ENCODE data around the gene UXT. TPM values are rescaled to one million over a fixed set of nuclear protein-coding genes. Genes with fewer than 3 reads are reported as not detected.

UXT gene
- total RNA-seq, result 100 to 1,000 TPM; 155 to 186 (median 178) TPM
- 206 TPM for total RNA-seq (2013)
- 52.6 to 77.7 (median 67.4) reads per million in 29 experiments for total RNA-seq

GRCh38 chrX:47658684-47659420 is at the start of gene UXT:
Gene UXT, minus strand, starts transcription at chrX:47659180. Its CDS starts 253 bp downstream, at chrX:47658927.
- DNase-seq, result peak; percentile 77 to 93 (median 90)
- Histone ChIP-seq H3K27me3 (replicated peaks in 1 of 2; ENCODE audit: control insufficient read depth in 2 of 2, extremely low read depth in 1 of 2, insufficient read depth in 2 of 2, low read length in 1 of 2) (no peaks in the 10 kb centered on the region), H3K4me1 (ENCODE audit: control insufficient read depth in 1 of 2, extremely low read depth in 1 of 2, insufficient read depth in 2 of 2, low read length in 2 of 2) (peaks cover 2 to 11% of the 10 kb centered on the region in 2 experiments), H3K27ac (ENCODE audit: low read length) (peak within 1 kb of the TSS; percentile 98), H3K4me3 (ENCODE audit: control insufficient read depth in 1 of 2, extremely low read depth in 1 of 2, low read length in 1 of 2) (peak within 1 kb of the TSS; percentile 67 to 90), H3K36me3 (ENCODE audit: control insufficient read depth in 2 of 2, extremely low read depth in 1 of 2, insufficient read depth in 1 of 2, low read length in 1 of 2) (peaks cover 0 to 27% of the 10 kb centered on the region in 2 donors), H3K9me3 (no peaks in the 10 kb centered on the region)
- Mint-ChIP-seq H3K27me3 (peaks cover 0 to 3% of the 10 kb centered on the region in 2 donors), H3K27ac (peak within 1 kb of the TSS; percentile 96 to 98), H3K9me3 (no peaks in the 10 kb centered on the region), H3K4me3 (peak within 1 kb of the TSS; percentile 89 to 91 (median 90)), H3K36me3 (peaks cover 19% of the 10 kb centered on the region), H3K4me1 (peaks cover 14 to 23% (median 15%) of the 10 kb centered on the region in 3 donors)
- WGBS (ENCODE audit: insufficient coverage), result 0% methylated on average over 11 of the region's 54 CpGs
- POLR2A ChIA-PET, result no interaction called here
- peak; percentile 85 to 91 (median 88) for ATAC-seq (replicated peaks in 1 of 4)
- CTCF ChIA-PET, result no interaction called here

- Mint-ChIP-seq H3K27ac (no peak overlapping the region), H3K4me3 (no peak overlapping the region), H3K36me3 (no peaks in the 10 kb centered on the region), H3K4me1 (no peaks in the 10 kb centered on the region), H3K27me3 (peaks cover 0 to 31% of the 10 kb centered on the region in 2 donors), H3K9me3 (no peaks in the 10 kb centered on the region)
- Histone ChIP-seq H3K36me3 (ENCODE audit: control insufficient read depth in 2 of 2, extremely low read depth in 1 of 2, insufficient read depth in 1 of 2, low read length in 1 of 2) (no peaks in the 10 kb centered on the region), H3K27ac (ENCODE audit: low read length) (no peak overlapping the region), H3K4me3 (ENCODE audit: control insufficient read depth in 1 of 2, extremely low read depth in 1 of 2, low read length in 1 of 2) (no peak overlapping the region), H3K4me1 (ENCODE audit: control insufficient read depth in 1 of 2, extremely low read depth in 1 of 2, insufficient read depth in 2 of 2, low read length in 2 of 2) (no peaks in the 10 kb centered on the region), H3K9me3 (no peaks in the 10 kb centered on the region), H3K27me3 (replicated peaks in 1 of 2; ENCODE audit: control insufficient read depth in 2 of 2, extremely low read depth in 1 of 2, insufficient read depth in 2 of 2, low read length in 1 of 2) (peaks cover 0 to 2% of the 10 kb centered on the region in 2 experiments)
- ATAC-seq (replicated peaks in 1 of 4), result no peak
- POLR2A ChIA-PET, result no interaction called here
- 100% methylated on average over 1 of the region's 7 CpGs for WGBS (ENCODE audit: insufficient coverage)
- DNase-seq, result no peak
- CTCF ChIA-PET, result no interaction called here
Observed at GRCh38 chrX:47707031-47707780, 48.2 kb upstream of the UXT start.

GRCh38 chrX:47706575-47706974 is 47.6 kb upstream of the UXT start:
- ATAC-seq (replicated peaks in 1 of 4) (no peak), DNase-seq (no peak)
- ChIA-PET CTCF (no interaction called here), POLR2A (no interaction called here)
- H3K4me3 ChIP-seq (ENCODE audit: control insufficient read depth in 1 of 2, extremely low read depth in 1 of 2, low read length in 1 of 2), result no peak overlapping the region
- no peaks in the 10 kb centered on the region for H3K4me1 Mint-ChIP-seq
- peaks cover 0 to 2% of the 10 kb centered on the region in 2 experiments for H3K27me3 ChIP-seq (replicated peaks in 1 of 2; ENCODE audit: control insufficient read depth in 2 of 2, extremely low read depth in 1 of 2, insufficient read depth in 2 of 2, low read length in 1 of 2)
- WGBS (ENCODE audit: insufficient coverage), result no CpG with 5 or more reads among the region's 3 CpGs
- no peaks in the 10 kb centered on the region for H3K9me3 Mint-ChIP-seq
- no peak overlapping the region for H3K27ac Mint-ChIP-seq
- H3K36me3 ChIP-seq (ENCODE audit: control insufficient read depth in 2 of 2, extremely low read depth in 1 of 2, insufficient read depth in 1 of 2, low read length in 1 of 2), result no peaks in the 10 kb centered on the region
- H3K27me3 Mint-ChIP-seq, result peaks cover 0 to 31% of the 10 kb centered on the region in 2 donors
- no peak overlapping the region for H3K27ac ChIP-seq (ENCODE audit: low read length)
- H3K4me3 Mint-ChIP-seq, result no peak overlapping the region
- H3K9me3 ChIP-seq, result no peaks in the 10 kb centered on the region
- H3K36me3 Mint-ChIP-seq, result no peaks in the 10 kb centered on the region
- no peaks in the 10 kb centered on the region for H3K4me1 ChIP-seq (ENCODE audit: control insufficient read depth in 1 of 2, extremely low read depth in 1 of 2, insufficient read depth in 2 of 2, low read length in 2 of 2)

- Mint-ChIP-seq H3K9me3 (no peaks in the 10 kb centered on the region), H3K36me3 (no peaks in the 10 kb centered on the region), H3K4me1 (no peaks in the 10 kb centered on the region), H3K27ac (no peak overlapping the region), H3K4me3 (no peak overlapping the region), H3K27me3 (peaks cover 3 to 39% of the 10 kb centered on the region in 2 donors)
- no peak for ATAC-seq (replicated peaks in 1 of 4)
- Histone ChIP-seq H3K36me3 (ENCODE audit: control insufficient read depth in 2 of 2, extremely low read depth in 1 of 2, insufficient read depth in 1 of 2, low read length in 1 of 2) (no peaks in the 10 kb centered on the region), H3K9me3 (no peaks in the 10 kb centered on the region), H3K4me1 (ENCODE audit: control insufficient read depth in 1 of 2, extremely low read depth in 1 of 2, insufficient read depth in 2 of 2, low read length in 2 of 2) (no peaks in the 10 kb centered on the region), H3K27ac (ENCODE audit: low read length) (no peak overlapping the region), H3K4me3 (ENCODE audit: control insufficient read depth in 1 of 2, extremely low read depth in 1 of 2, low read length in 1 of 2) (no peak overlapping the region), H3K27me3 (replicated peaks in 1 of 2; ENCODE audit: control insufficient read depth in 2 of 2, extremely low read depth in 1 of 2, insufficient read depth in 2 of 2, low read length in 1 of 2) (peaks cover 0 to 2% of the 10 kb centered on the region in 2 experiments)
- DNase-seq, result no peak
- ChIA-PET POLR2A (no interaction called here), CTCF (no interaction called here)
- no CpG with 5 or more reads among the region's 5 CpGs for WGBS (ENCODE audit: insufficient coverage)
Observed at GRCh38 chrX:47704736-47705135, 45.8 kb upstream of the UXT start.

GRCh38 chrX:47697181-47697580 is 38.2 kb upstream of the UXT start:
- Histone ChIP-seq H3K27me3 (replicated peaks in 1 of 2; ENCODE audit: control insufficient read depth in 2 of 2, extremely low read depth in 1 of 2, insufficient read depth in 2 of 2, low read length in 1 of 2) (peaks cover 0 to 3% of the 10 kb centered on the region in 2 experiments), H3K4me3 (ENCODE audit: control insufficient read depth in 1 of 2, extremely low read depth in 1 of 2, low read length in 1 of 2) (no peak overlapping the region), H3K9me3 (no peaks in the 10 kb centered on the region), H3K36me3 (ENCODE audit: control insufficient read depth in 2 of 2, extremely low read depth in 1 of 2, insufficient read depth in 1 of 2, low read length in 1 of 2) (no peaks in the 10 kb centered on the region), H3K4me1 (ENCODE audit: control insufficient read depth in 1 of 2, extremely low read depth in 1 of 2, insufficient read depth in 2 of 2, low read length in 2 of 2) (no peaks in the 10 kb centered on the region), H3K27ac (ENCODE audit: low read length) (no peak overlapping the region)
- H3K4me3 Mint-ChIP-seq, result no peak overlapping the region
- DNase-seq, result no peak
- H3K36me3 Mint-ChIP-seq, result no peaks in the 10 kb centered on the region
- peaks cover 3 to 22% of the 10 kb centered on the region in 2 donors for H3K27me3 Mint-ChIP-seq
- POLR2A ChIA-PET, result no interaction called here
- CTCF ChIA-PET, result no interaction called here
- no peak for ATAC-seq (replicated peaks in 1 of 4)
- no peaks in the 10 kb centered on the region for H3K4me1 Mint-ChIP-seq
- H3K27ac Mint-ChIP-seq, result no peak overlapping the region
- WGBS (ENCODE audit: insufficient coverage), result no CpG with 5 or more reads among the region's 1 CpG
- H3K9me3 Mint-ChIP-seq, result no peaks in the 10 kb centered on the region

- Histone ChIP-seq H3K4me3 (ENCODE audit: control insufficient read depth in 1 of 2, extremely low read depth in 1 of 2, low read length in 1 of 2) (no peak overlapping the region), H3K4me1 (ENCODE audit: control insufficient read depth in 1 of 2, extremely low read depth in 1 of 2, insufficient read depth in 2 of 2, low read length in 2 of 2) (no peaks in the 10 kb centered on the region), H3K27me3 (replicated peaks in 1 of 2; ENCODE audit: control insufficient read depth in 2 of 2, extremely low read depth in 1 of 2, insufficient read depth in 2 of 2, low read length in 1 of 2) (peaks cover 0 to 4% of the 10 kb centered on the region in 2 experiments), H3K36me3 (ENCODE audit: control insufficient read depth in 2 of 2, extremely low read depth in 1 of 2, insufficient read depth in 1 of 2, low read length in 1 of 2) (no peaks in the 10 kb centered on the region), H3K9me3 (no peaks in the 10 kb centered on the region), H3K27ac (ENCODE audit: low read length) (no peak overlapping the region)
- ATAC-seq (replicated peaks in 1 of 4) (no peak), DNase-seq (no peak)
- Mint-ChIP-seq H3K4me1 (no peaks in the 10 kb centered on the region), H3K27me3 (peaks cover 10 to 40% of the 10 kb centered on the region in 2 donors), H3K4me3 (no peak overlapping the region), H3K36me3 (no peaks in the 10 kb centered on the region), H3K9me3 (no peaks in the 10 kb centered on the region), H3K27ac (no peak overlapping the region)
- 100% methylated on average over 1 of the region's 2 CpGs for WGBS (ENCODE audit: insufficient coverage)
- ChIA-PET CTCF (no interaction called here), POLR2A (no interaction called here)
Observed at GRCh38 chrX:47690175-47690574, 31.2 kb upstream of the UXT start.
